Thyroid gland (tissue), 4 donors: ENCODE measurements around the gene NAALADL2.

Source experiments
- CTCF ChIP-seq, 6 experiments: fragments of 200-600 bp in 3 of 6; fragments of 450-650 bp in 3 of 6; sonication (generic) in 3 of 6; IDR thresholded peaks; one replicate each; pipeline ENCODE4 v1.5.1; 2016 to 2019; ENCODE audit warnings: antibody characterized with exemption in 6 of 6, mild to moderate bottlenecking in 2 of 6, inconsistent platforms in 1 of 6, moderate library complexity in 1 of 6
- POLR2A ChIP-seq, 2 donors: fragments of 450-650 bp; IDR thresholded peaks; one replicate each; pipeline ENCODE4 v1.6.1; 2017; ENCODE audit warnings: antibody characterized with exemption in 2 of 2, mild to moderate bottlenecking in 2 of 2, moderate library complexity in 1 of 2

DNA sequence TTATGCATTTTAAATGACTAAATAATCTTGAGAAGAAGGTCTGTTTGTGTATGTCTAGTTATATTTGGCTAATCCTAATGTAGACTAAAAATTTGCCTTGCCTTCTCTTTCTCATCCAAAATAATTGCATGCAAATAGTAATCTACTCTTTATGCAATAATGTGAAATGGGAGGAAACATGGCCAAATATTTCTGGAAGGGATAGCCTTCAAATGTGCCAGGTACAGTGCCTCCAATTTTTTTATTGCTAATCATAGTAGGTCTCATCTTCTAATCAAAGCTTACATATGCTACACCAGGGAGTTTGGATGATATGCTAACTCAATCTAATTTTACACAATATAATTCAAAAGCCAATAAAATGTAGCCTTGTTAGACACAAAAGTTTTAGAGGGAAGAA lies 911.3 kb downstream of the NAALADL2 start:
- TF ChIP-seq CTCF (IDR thresholded peaks at IDR 0.05) (no peak), POLR2A (IDR thresholded peaks at IDR 0.05) (no peak)
